Ovary (tissue), 3 donors: ENCODE measurements around the gene GLG1.
"Not testable (repeated sequence)": the region's sequence is repeated elsewhere in the genome, so short reads cannot be mapped to it uniquely, and the experiment has no call there.

Source experiments
- EP300 ChIP-seq: sonication (generic); formaldehyde crosslinking; IDR thresholded peaks from one replicate; pipeline ENCODE4 v1.6.1; 2017; ENCODE audit warnings: antibody characterized with exemption
- POLR2A ChIP-seq: fragments of 450-650 bp; IDR thresholded peaks from one replicate; pipeline ENCODE4 v1.6.1; 2017; ENCODE audit warnings: antibody characterized with exemption, mild to moderate bottlenecking, moderate library complexity
- TF ChIP-seq, protein P1 (sequence below), 3 donors: fragments of 450-650 bp in 2 of 3; fragments of 200-600 bp in 1 of 3; IDR thresholded peaks; one replicate each; pipeline versions ENCODE4 v1.5.1 to v1.8.0; 2016 to 2022; ENCODE audit warnings: antibody characterized with exemption in 3 of 3, mild to moderate bottlenecking in 1 of 3
- donor health status: DM: no; HTN: no; CAD: no.

DNA sequence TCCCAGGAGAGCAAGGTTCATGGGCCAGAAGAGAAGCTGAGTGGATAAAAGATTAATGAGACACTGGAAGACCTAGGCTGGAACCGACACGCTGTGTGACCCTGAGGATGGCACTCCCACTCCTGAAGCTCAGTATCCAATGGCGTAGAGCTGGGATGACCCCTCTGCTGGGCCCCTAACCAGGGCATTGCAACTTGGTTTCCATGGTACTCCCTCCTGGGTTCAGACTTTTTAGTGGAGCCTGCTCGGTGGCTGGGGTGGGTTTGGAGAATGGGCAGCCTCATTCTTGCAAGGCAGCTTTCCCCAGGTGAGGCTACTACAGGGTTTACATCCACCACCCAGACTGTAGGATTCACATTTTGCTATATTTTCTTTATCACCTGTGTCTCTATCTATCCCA is 183.2 kb downstream of the GLG1 start:
- TF ChIP-seq, protein P1, sequence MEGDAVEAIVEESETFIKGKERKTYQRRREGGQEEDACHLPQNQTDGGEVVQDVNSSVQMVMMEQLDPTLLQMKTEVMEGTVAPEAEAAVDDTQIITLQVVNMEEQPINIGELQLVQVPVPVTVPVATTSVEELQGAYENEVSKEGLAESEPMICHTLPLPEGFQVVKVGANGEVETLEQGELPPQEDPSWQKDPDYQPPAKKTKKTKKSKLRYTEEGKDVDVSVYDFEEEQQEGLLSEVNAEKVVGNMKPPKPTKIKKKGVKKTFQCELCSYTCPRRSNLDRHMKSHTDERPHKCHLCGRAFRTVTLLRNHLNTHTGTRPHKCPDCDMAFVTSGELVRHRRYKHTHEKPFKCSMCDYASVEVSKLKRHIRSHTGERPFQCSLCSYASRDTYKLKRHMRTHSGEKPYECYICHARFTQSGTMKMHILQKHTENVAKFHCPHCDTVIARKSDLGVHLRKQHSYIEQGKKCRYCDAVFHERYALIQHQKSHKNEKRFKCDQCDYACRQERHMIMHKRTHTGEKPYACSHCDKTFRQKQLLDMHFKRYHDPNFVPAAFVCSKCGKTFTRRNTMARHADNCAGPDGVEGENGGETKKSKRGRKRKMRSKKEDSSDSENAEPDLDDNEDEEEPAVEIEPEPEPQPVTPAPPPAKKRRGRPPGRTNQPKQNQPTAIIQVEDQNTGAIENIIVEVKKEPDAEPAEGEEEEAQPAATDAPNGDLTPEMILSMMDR (IDR thresholded peaks at IDR 0.05) = not testable (repeated sequence)
- not testable (repeated sequence) for TF ChIP-seq EP300, POLR2A
